T-helper 2 cell (primary cell): ENCODE data around the gene ZCCHC14.

Experiments
- DNase-seq, 5 experiments: peaks; one replicate each; pipeline versions ENCODE4 v3.0.0 to v3.0.0-alpha.2; 2012 to 2022

ZCCHC14 gene

DNA sequence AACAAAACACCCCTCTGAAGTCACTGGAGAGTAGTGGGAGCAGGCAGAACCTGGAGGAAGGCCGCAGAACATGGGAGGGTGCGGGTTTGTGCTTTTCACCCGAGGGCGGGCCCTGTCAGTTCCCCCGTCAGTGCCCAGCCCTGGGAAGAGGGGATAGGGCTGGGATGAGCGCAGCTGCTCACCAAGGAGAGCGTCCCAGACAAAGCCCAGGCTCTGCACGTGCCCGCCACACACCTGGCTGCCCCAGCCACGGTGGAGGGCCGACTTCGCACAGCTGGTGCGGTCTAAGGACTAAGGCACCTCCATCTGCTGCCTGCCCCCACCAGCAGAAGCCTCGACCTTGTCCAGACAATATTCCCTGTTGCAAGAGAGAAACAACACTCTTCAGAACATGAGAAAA lies 39.5 kb downstream of the ZCCHC14 start:
- DNase-seq: no peak

DNA sequence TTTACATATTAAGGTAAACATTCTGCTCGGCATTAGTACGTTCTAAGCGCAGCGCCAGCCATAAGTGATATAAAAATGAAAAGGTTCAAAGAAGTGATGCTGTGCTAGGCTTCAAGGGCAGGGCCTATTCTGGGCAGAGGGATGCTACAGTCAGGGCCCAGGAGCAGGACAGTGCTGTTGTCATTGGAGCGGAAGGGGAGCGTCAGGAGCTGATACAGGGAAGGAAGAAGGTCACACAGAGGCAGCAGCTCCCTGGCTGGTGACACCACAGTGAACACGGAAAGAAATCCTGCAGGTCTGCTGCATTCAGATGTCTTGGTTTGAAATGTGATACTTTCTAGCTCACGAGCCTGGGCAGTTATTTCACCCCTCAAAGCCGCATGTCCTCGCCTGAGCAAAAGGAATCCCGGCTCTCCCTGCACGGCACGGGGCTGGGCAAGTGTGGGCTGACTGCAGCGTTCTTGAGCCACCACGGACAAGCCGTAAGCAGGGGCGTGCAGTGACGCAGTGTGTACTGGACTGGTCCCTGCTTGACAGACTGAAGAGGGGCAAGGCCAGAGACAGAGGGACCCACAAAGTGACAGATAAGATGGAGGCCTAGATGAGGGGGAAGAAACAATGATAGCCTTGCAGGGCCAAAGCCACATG lies 41.1 kb downstream of the ZCCHC14 start:
- DNase-seq: no peak

DNA sequence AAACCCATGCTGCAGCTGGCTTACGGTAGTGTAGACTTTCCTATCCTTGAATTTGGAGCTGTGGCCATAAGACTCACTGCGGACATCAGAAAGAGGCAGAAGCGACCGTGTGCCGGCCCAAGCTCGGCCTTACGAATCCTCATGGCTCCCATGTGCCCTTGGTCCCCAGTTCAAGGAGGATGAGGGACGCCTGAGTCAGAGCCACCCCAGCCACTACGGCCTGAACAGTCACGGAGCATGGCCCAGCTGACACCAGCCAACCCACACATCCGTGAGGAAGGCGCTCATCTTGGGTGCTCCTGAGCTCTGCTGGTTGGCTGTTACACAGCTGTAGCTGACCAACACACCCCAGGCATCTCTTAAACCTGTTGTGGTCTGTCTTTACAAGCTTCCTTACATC lies 44.0 kb downstream of the ZCCHC14 start:
- no peak for DNase-seq

DNA sequence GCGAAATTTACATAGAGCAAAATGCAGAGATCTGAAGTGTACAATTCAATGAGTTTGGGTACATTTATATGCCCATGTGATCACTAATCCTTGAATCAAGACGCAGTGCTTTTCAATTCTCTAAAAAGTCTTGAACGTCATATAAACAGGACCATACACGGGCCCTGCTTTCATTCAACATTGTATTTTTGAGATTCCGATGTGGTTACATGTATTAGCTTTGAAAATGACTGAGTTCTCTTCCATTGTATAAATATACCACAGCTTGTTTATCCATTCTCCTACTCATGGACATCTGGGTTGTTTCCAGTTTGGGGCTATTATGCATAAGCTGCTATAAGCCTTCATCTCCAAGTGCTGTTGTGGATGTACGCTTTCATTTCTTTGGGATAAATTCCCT lies 45.5 kb downstream of the ZCCHC14 start:
- no peak for DNase-seq

DNA sequence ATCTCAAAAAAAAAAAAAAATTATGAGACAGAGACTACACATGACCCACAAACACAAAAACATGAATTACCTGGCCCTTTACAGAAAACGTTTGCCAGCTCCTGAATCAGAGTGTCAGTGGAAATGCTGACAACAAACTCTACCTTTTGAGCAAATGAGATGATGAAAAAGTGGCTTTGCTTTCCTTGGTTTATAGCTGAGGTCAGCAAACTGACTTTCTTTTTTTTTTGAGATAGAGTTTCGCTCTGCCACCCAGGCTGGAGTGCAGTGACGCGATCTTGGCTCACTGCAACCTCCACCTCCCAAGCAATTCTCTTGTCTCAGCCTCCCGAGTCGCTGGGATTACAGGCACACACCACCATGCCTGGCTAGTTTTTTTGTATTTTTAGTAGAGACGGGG lies 46.3 kb downstream of the ZCCHC14 start:
- no peak for DNase-seq

DNA sequence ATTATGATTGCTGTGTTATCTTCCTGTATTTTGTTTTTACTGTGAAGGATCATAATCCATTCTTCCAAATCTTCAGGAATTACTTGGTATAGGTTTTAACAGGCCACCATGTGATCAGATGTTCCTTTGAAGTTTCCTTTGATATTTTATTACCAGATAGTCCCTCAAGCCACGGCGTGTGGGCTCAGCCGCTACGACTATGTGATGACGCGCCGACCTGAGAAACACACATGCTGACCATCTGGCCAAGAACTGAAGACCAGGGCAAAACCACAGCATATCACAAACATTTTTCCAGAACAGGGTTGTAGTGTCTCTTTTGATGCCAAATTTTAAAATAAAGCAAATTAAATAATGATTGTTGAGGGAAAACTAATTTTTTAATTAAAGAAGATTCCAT lies 47.3 kb downstream of the ZCCHC14 start:
- DNase-seq: no peak

DNA sequence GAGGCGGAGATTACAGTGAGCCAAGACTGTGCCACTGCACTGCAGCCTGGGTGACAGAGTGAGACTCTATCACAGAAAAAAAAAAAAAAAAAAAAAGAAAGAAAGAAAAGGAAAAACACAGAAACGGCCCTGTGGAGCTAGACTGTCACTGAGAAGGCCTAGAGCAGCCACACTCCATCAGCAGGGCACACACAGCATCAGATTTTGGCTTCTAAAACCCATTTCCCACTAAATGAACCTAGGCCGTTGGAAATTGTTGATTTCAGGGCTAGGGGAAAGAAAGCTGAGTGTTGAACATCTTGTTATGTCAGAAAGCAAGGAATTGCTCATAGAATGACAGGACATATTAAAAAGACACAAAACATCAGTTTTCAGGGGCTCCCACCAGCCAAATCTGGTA lies 48.9 kb downstream of the ZCCHC14 start:
- DNase-seq: no peak

DNA sequence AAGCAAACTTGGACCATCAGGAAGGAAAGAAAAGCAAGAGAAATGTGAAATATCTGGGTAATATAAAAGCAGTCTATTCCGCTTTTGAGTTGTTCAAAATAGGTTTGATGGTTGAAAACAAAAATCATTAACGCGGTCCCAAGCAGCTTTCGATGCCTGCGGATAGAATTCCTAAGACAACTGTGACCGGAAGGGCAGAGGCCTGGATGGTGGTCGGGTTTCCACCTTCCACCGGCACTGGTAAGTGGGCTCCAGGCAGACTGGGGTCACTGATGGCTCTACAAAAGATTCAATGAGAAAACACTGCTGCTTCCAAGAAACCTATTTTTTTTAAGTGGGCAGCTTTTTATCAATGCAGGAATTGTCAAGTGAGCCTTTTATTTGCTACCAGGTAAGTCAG lies 49.8 kb downstream of the ZCCHC14 start:
- no peak for DNase-seq

DNA sequence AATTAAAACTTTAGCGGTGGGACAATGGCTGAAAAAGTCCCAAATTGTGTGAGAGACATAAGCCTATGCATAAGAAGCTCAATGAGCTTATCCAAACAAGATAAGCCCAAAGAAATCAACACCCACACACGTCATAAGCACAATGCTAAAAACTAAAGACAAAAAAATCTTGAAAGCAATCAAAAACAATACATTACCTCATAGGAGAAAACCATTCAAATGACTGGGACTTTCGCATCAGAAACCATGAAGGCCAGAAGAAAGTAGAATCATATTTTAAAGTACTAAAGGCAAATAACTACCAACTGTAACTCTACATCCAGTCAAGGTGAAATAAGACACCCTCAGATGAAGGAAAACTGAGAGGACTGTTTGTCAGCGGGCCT lies 50.2 kb downstream of the ZCCHC14 start:
- no peak for DNase-seq

DNA sequence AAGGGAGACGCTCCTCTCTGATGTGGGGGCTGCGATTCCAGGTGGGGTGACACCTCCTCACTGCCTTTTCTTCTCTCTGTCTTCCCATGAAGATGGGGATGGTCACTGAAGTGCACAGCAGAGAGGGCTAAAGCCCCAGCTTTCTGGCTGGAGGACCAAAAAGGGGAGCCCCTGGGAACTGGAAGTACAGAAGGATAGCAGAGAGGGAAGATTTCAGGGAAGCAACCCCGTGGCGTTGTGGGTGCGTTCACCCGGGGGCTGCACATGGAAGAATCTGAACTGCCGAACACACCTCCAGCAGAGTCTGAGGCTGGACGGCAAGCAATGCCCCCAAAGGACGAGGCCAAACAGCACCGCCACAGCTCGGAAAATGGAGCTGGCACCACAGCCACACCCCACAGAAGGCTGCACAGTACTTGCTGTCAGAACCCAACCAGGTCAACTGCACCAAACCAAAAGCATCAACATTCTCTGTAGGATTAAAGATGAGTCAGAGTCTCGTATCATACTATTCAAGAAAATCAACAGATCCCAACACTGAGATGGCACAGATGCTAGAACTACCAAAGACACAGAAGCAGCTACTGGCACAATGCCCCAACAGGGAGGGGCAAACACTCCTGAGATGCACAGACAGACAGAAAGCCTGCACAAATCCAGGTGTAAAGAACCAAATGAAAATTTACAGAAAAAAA lies 50.8 kb downstream of the ZCCHC14 start:
- DNase-seq: no peak

DNA sequence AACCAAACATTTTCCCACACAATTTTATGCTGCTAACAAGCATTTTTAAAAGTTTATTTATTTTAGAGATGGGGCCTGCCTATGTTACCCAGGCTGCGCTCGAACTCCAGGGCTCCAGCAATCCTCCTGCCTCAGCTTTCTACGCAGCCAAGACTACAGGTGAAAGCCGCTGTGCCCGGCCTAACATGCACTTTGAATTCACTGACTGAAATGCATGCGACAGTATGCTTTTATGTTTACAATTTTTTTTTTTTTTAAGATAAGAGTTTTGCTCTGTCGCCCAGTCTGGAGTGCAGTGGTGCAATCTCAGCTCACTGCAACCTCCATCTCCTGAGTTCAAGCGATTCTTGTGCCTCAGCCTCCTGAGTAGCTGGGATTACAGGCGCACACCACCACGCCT lies 52.9 kb downstream of the ZCCHC14 start:
- DNase-seq: no peak

DNA sequence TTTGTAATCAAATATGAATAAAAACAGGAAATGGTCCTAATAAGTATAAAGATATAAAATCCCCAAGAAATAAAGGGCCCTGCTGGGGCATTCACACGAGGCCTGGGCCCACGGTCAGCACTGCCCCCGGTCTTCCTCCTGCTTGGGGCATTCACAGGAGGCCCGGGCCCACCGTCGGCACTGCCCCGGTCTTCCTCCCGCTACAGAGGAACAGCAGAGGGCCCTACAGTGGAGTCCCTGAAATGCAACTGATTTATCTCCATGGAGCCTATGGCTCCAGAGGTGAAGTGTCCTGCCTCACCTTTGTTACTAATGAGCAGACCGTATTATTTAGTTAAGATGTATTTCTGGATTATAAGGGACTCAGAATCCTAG lies 54.2 kb downstream of the ZCCHC14 start:
- DNase-seq: no peak

DNA sequence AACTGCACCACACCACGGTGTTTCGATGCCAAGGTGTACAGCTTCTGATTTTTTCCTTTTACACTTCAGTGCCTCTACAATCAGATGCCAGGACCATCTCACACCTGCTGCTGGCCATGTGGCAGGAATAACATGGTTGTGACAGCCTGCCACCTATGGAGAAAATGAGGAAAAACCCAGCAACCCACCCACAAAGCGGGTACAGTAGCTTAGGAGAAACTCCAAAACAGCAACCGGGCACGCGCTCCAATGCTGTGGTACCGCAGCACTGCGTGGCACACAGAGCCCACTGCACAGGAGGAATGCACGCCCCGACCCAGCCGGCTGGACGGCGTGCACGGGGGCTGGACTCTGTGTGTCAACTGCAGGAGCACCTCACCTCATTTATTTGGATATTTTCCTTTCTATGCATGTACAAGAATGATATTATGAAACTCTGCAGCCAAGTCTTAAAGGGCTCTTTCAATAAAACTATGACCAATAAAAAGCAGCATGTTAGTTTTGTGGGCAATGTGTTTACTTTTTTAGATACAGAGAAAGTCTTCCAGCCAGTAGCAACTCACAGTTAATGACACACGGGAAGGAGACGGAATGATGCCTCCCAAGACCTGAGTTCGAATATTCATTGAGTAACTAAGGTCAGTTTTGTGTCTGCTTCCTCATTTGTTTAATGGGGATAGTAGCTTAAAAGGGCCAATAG lies 54.8 kb downstream of the ZCCHC14 start:
- no peak for DNase-seq

DNA sequence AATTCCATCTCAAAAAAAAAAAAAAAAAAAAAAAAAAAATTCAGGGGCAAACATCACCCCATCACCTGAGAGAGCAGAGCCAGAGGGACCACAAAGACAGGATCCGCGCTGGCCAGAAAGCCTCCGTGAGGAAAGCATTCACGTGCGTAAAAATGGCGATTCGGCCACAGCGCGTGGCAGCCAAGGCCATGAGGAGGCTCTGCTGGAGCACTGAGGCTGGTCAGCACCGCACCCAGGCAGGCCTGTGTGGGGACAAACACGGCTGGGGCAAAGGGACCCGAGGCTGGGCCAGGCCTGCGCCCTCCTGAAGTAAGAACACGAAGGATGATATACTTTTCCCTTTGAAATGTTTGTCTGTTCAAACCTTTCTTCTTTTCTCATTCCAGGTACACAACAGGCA lies 55.5 kb downstream of the ZCCHC14 start:
- DNase-seq: no peak

DNA sequence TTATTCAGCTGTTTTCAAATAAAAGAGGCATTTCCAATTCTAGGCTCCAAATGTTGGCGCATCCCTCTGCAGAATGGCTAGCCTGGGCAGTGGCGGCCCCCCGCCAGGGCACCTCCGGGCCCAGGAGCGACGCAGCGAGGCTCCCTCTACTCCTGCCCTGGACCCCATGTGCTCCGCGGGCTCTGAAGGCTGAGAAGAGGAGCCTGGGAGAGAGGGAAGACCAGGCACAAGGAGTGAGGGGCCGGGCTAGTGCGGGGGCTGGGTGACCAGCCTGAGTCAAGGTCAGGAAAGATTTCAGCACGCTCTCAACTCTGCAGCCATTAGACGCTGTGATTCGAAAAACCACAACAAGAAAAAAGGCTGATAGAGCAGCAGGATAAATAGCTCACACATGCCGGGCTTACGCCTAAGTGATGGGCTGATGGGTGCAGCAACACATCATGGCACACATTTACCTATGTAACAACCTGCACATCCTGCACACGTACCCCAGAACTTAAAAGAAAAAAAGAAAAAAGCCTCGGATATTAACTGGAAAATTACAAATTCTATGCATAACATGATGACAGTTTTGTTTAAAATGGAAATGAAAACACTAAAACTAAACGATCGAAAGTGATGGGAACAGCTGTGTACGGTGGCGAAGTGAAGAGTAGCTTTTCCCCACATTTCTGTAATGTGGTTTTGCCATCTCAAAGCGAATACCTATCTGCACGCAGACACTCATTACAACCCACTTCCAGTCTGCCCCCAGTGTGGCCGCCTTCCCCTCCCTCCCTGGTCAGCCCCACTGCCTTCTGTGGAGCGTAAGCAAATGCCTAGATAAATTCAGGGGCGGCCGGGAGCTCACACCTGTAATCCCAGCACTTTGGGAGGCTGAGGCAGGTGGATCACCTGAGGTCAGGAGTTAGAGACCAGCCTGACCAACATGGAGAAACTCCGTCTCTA lies 56.3 kb downstream of the ZCCHC14 start:
- peak in 2 of 5 experiments; percentile 8 to 59 for DNase-seq

DNA sequence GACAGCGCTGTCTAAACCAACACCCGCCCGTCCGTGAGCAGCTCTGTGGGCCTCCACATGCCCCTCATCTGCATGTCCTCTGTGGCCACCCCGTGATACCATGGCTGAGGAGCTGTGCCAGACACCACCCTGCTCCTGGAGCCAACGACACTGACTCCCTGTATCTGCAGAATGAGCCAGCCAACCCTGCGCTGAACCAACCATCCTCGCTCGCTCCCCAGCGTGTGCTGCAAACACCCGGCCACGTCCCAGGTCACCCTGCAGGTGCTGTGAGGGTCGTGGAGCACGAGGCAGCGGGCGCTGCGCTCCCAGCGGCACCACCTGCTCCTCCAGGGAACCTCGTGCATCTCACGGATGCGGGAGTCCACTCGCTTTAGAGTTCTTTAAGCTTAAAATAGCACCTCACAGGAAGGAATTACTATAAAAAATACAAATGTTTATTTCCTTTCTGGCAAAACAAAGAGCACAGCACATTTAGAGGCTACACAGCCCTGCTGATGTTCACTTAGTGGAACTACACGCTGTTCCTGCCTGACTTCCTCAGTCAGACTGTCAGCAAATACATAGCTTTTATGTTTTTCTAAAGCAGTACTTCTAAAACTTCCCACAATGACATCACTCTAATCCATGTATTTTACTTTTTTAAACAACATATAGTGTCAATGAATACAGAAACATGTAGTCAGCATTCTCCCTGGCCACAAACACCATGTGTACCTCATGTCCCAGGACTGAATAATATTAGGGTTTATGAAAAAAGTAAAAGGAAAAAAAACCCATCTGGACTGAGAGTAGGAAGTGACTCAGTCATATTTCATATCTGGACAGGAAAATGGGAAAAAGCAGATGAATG lies 57.2 kb downstream of the ZCCHC14 start:
- DNase-seq: no peak

DNA sequence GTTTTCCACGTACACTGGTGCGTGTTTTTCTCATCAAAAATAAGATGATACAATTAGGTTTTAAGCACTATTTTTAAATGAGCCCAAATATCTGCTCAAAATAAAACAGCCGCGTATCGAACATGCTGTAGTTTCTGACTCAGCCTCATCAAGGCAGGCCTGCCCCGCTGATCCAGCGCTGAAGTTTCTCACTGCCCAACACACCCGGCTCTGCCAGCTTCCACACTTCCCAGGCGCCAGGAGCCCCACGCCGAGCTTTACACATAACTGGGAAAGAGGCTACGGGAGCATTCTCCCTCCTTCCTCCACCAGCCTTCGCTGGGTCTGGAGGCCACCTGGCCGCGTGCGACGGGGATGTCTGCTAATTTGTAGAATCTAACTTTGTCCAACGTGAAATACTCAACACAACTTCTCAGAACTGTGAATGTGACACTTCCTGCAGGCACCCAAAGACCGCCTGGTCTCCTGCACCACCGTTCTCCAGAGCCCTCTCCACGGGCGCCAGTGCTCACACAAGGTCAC lies 58.6 kb downstream of the ZCCHC14 start:
- no peak for DNase-seq

DNA sequence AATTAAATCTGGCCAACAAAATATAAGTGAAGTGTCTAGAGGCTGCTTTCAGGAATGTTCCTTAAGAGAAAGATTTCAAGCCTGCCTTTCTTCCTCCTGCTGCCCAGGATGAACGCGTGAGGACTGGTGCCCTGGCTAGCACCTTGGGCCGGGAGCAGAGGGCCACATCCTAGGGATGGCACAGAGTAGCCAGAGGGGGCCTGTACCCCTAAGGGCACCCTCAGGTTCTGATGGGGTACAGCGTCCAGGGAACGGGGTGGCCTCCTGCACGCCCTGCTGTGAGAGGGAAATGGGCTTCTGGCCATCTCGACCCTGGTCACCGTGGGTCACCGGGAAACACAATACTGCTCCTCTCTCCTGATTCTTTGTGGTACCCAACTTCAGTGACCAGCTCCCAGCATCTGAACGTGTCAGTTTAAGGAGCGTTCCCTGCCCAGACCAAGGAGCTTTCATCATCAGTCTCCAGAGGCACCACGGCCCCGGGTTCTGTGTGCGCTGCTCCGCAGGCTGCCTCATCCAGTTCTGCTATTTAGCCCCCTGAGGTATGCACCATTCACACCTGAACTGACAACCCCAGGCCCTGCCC lies 60.4 kb downstream of the ZCCHC14 start:
- DNase-seq: no peak

DNA sequence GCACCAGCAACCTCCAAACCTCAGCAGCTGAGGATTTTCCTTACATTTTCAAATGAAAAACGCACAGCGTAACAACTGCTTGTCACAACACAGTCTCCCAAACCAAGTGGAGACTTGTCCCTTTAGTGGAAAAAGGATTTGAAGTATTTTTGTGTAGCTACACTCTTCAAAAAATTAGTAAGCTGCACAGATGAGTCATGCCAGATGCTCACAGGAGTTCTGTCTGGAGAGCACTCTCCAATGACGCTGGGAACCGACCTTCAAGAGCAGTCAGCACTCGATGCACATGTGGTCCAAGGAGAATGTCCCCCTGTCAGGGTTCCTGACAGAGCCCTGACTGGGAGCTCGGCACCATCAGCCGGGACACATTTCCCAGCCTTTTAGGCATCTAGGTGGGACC lies 60.9 kb downstream of the ZCCHC14 start:
- no peak for DNase-seq

DNA sequence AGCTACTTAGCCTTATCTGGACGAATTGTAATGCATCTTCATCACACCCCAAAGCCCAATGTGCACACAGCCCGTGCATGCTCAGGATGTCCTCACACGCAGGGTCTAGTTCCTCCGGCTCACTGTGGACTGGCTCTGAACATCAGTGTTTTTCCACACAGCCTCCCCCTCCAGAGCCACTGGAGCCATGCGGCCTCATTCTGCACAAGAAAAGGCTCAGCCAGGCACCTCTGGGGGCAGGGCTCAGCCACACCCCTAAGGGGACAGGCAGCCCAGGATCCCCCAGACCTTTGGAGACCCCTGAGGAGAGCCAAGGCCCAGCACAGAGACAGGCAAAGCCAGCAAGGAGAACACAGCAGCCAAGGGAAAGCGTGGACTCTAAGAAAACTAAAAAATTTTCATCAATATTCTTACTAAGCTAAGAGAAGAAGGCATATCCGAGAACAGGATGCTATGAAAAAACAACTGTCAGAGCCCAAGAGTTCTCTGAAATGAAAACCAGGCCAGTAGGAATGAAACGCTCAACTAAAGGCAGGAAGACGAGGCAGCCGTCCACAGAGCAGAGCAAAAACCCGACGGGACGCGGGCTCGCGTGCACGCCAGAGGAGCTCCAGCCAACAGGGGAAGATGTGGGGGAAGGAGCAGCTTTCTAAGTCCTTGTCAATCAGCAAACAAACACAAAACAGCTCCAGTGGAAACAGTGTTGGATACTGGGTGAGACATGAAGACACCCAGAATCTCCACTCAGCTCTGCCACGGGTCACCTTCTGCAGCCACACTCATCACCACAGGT lies 66.2 kb downstream of the ZCCHC14 start:
- DNase-seq: no peak

DNA sequence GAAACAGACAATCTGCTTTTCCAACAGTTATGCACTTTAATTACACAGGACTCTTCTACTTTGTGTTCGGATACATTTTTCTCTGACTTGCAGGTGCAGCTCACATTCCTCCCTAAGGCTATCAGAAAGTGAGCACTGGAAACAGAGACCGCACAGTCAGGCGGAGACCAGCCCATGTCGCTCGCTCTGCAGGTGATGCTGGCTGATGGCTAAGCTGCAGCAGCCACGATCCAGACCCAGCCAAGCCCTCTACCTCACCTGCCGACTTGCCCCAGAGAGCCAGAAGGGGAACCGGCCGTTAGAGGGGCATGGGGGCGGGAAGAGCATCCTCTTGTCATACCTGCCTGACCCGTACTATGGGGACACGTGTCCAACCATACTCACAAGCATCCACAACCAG lies 66.9 kb downstream of the ZCCHC14 start:
- DNase-seq: no peak
